Caco-2 (cell line): ENCODE measurements around the gene SPTLC2. TPM values are rescaled to one million over a fixed set of nuclear protein-coding genes. Genes with fewer than 3 reads are reported as not detected.

Source experiments
- BruUV-seq: library from RNA; stranded (reverse); fragments of 400-500 nt; replicated peaks from 2 replicates; lab custom pipeline; 2021; lab: Mats Ljungman, UMichigan
- CTCF ChIA-PET: fragments of 300-600 bp; sonication (Branson Sonifier 250); formaldehyde crosslinking; loops from one replicate; lab custom pipeline; 2022; ENCODE audit warnings: antibody characterized with exemption; lab: Charles Lee
- POLR2A ChIA-PET: fragments of 300-600 bp; sonication (Branson Sonifier 250); formaldehyde crosslinking; loops from one replicate; lab custom pipeline; 2022; ENCODE audit warnings: antibody characterized with exemption; lab: Charles Lee
- DNase-seq, 2 experiments: peaks; one replicate each; pipeline versions ENCODE4 v3.0.0 to v3.0.0-alpha.2; 2020 to 2022
- H3K27me3 ChIP-seq: replicated peaks from 2 replicates; pipeline ENCODE4 v1.6.0; 2011; ENCODE audit warnings: low read length; ENCODE audit not compliant: control insufficient read depth, insufficient read depth
- H3K36me3 ChIP-seq: 2 replicates; pipeline ENCODE4 v1.5.1; 2011; ENCODE audit warnings: low read length; ENCODE audit not compliant: control insufficient read depth, insufficient read depth
- H3K4me1 ChIP-seq: fragments of 250-450 bp; sonication (Bioruptor Pico); 2 replicates; pipeline ENCODE4 v1.5.1; 2020; ENCODE audit warnings: mild to moderate bottlenecking
- H3K4me3 ChIP-seq: 2 replicates; pipeline ENCODE4 v1.5.1; 2011; ENCODE audit warnings: low read depth, mild to moderate bottlenecking, control low read depth, low read length
- H3K9me3 ChIP-seq: fragments of 250-450 bp; sonication (Bioruptor Pico); 2 replicates; pipeline ENCODE4 v1.5.1; 2020; ENCODE audit warnings: mild to moderate bottlenecking, moderate library complexity
- H3K27ac Mint-ChIP-seq: one replicate; pipeline ENCODE4 v1.8.0; 2022; ENCODE audit warnings: mixed read lengths; ENCODE audit not compliant: unreplicated experiment
- H3K27me3 Mint-ChIP-seq: one replicate; pipeline ENCODE4 v1.8.0; 2022; ENCODE audit warnings: mixed read lengths; ENCODE audit not compliant: insufficient read depth, unreplicated experiment
- H3K36me3 Mint-ChIP-seq: one replicate; pipeline ENCODE4 v1.8.0; 2022; ENCODE audit warnings: mild to moderate bottlenecking, mixed read lengths; ENCODE audit not compliant: insufficient read depth, unreplicated experiment
- H3K4me1 Mint-ChIP-seq: one replicate; pipeline ENCODE4 v1.8.0; 2022; ENCODE audit warnings: low read depth, mixed read lengths; ENCODE audit not compliant: unreplicated experiment
- H3K4me3 Mint-ChIP-seq: one replicate; pipeline ENCODE4 v1.8.0; 2022; ENCODE audit warnings: mild to moderate bottlenecking, moderate library complexity, mixed read lengths; ENCODE audit not compliant: unreplicated experiment
- H3K9me3 Mint-ChIP-seq: one replicate; pipeline ENCODE4 v1.8.0; 2022; ENCODE audit warnings: mixed read lengths; ENCODE audit not compliant: unreplicated experiment
- intact Hi-C: fragments of 100-400 bp; cut with micrococcal nuclease; formaldehyde crosslinking; loops from one replicate; pipeline ENCODE4 v1.10.0; 2022; ENCODE audit not compliant: unreplicated experiment
- total RNA-seq: library from RNA; stranded (reverse); gene quantifications from 2 replicates; pipeline ENCODE4 v1.2.3, GENCODE V29; 2022
- TF ChIP-seq, protein P1 (sequence below), 2 experiments: fragments of 200-600 bp in 1 of 2; IDR thresholded peaks; 1 replicate in 1 of 2; 2 replicates in 1 of 2; pipeline versions ENCODE4 v1.5.1 to v1.8.0; 2011 to 2022; ENCODE audit warnings: antibody characterized with exemption in 1 of 2, control low read depth in 1 of 2, inconsistent platforms in 1 of 2, low read depth in 1 of 2, low read length in 1 of 2, mild to moderate bottlenecking in 1 of 2, moderate library complexity in 1 of 2; ENCODE audit not compliant: insufficient read depth in 1 of 2, severe bottlenecking in 1 of 2, unreplicated experiment in 1 of 2

The SPTLC2 gene
- total RNA-seq, 1 experiment from 2014 or later: 49.6 TPM

- CTCF ChIA-PET: no interaction called here
- POLR2A ChIA-PET: no interaction called here
- Histone ChIP-seq H3K9me3 (no peaks in the 10 kb centered on the region), H3K36me3 (no peaks in the 10 kb centered on the region), H3K4me1 (peaks cover 8% of the 10 kb centered on the region; the same call in 1 of the 2 replicates), H3K27me3 (no peaks in the 10 kb centered on the region), H3K4me3 (no peak overlapping the region)
- TF ChIP-seq, protein P1, sequence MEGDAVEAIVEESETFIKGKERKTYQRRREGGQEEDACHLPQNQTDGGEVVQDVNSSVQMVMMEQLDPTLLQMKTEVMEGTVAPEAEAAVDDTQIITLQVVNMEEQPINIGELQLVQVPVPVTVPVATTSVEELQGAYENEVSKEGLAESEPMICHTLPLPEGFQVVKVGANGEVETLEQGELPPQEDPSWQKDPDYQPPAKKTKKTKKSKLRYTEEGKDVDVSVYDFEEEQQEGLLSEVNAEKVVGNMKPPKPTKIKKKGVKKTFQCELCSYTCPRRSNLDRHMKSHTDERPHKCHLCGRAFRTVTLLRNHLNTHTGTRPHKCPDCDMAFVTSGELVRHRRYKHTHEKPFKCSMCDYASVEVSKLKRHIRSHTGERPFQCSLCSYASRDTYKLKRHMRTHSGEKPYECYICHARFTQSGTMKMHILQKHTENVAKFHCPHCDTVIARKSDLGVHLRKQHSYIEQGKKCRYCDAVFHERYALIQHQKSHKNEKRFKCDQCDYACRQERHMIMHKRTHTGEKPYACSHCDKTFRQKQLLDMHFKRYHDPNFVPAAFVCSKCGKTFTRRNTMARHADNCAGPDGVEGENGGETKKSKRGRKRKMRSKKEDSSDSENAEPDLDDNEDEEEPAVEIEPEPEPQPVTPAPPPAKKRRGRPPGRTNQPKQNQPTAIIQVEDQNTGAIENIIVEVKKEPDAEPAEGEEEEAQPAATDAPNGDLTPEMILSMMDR (IDR thresholded peaks at IDR 0.05; ENCODE audit: insufficient read depth in 1 of 2, low read depth in 1 of 2, low read length in 1 of 2, severe bottlenecking in 1 of 2, unreplicated experiment in 1 of 2): no peak
- H3K4me3 Mint-ChIP-seq: no peak overlapping the region
- H3K9me3 Mint-ChIP-seq: no peaks in the 10 kb centered on the region
- no peak overlapping the region for H3K27ac Mint-ChIP-seq
- H3K36me3 Mint-ChIP-seq: peaks cover 21% of the 10 kb centered on the region
- intact Hi-C loops: no loop called here
- H3K4me1 Mint-ChIP-seq: peaks cover 7% of the 10 kb centered on the region
- H3K27me3 Mint-ChIP-seq: no peaks in the 10 kb centered on the region
- no TSS peak for BruUV-seq
- DNase-seq: no peak
Observed at GRCh38 chr14:77573964-77574363, 42.5 kb downstream of the SPTLC2 start.

DNA sequence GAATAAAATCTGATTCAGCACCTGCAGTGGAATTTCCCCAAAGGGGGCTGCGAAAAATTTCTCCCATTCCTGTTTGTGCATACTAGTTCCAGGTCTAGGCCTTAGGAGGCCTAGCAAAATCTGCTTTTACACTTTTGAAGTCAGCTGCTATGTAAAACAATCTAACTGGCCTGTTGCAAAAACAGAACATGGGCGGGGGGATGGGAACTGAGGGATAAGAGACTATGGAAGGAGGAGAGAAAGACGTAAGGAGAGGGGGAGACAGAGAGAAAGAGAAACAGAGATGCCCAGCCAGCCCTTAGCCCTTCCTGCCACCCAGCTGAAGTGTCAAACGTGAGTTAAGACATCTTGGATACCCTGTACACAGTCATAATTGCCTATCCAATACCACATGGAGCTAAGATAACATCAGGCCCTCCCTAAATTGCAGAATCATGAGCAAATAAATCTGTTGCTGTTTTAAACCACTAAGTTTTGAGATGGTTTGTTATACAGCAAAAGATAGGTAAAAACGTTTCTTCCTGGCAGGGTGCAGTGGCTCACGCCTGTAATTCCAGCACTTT lies 45.6 kb downstream of the SPTLC2 start:
- CTCF ChIA-PET: no interaction called here

GRCh38 chr14:77565994-77566305 lies 50.5 kb downstream of the SPTLC2 start:
- Mint-ChIP-seq H3K36me3 (peaks cover 33% of the 10 kb centered on the region), H3K27me3 (no peaks in the 10 kb centered on the region), H3K4me3 (no peak overlapping the region), H3K4me1 (peaks cover 6% of the 10 kb centered on the region), H3K9me3 (no peaks in the 10 kb centered on the region), H3K27ac (no peak overlapping the region)
- TF ChIP-seq, protein P1 (IDR thresholded peaks at IDR 0.05; ENCODE audit: insufficient read depth in 1 of 2, low read depth in 1 of 2, low read length in 1 of 2, severe bottlenecking in 1 of 2, unreplicated experiment in 1 of 2): no peak
- Histone ChIP-seq H3K4me3 (no peak overlapping the region), H3K4me1 (0 out of 2 replicates have a peak, but pooled peaks cover 3% of the 10 kb centered on the region), H3K9me3 (no peaks in the 10 kb centered on the region), H3K36me3 (no peaks in the 10 kb centered on the region), H3K27me3 (no peaks in the 10 kb centered on the region)
- DNase-seq: no peak
- ChIA-PET CTCF (no interaction called here), POLR2A (interaction anchor here (0.6 kb wide), 1 partner anchor 8 kb away, joined by 5 read pairs; no protein-coding TSS in a partner anchor)
- intact Hi-C loops: no loop called here
- no TSS peak for BruUV-seq

More for the DNA sequence above, 45.6 kb downstream of the SPTLC2 start:
- TF ChIP-seq, protein P1 (IDR thresholded peaks at IDR 0.05; ENCODE audit: insufficient read depth in 1 of 2, low read depth in 1 of 2, low read length in 1 of 2, severe bottlenecking in 1 of 2, unreplicated experiment in 1 of 2): no peak
- Histone ChIP-seq H3K4me3 (no peak overlapping the region), H3K4me1 (0 out of 2 replicates have a peak, but pooled peaks cover 3% of the 10 kb centered on the region), H3K9me3 (no peaks in the 10 kb centered on the region), H3K27me3 (no peaks in the 10 kb centered on the region), H3K36me3 (no peaks in the 10 kb centered on the region)
- POLR2A ChIA-PET: interaction anchor here (0.6 kb wide), 1 partner anchor 341 kb away, joined by 5 read pairs; no protein-coding TSS in a partner anchor
- H3K4me1 Mint-ChIP-seq: peaks cover 7% of the 10 kb centered on the region
- H3K4me3 Mint-ChIP-seq: no peak overlapping the region
- H3K36me3 Mint-ChIP-seq: peaks cover 34% of the 10 kb centered on the region
- H3K27ac Mint-ChIP-seq: no peak overlapping the region
- H3K9me3 Mint-ChIP-seq: no peaks in the 10 kb centered on the region
- BruUV-seq: no TSS peak
- DNase-seq: no peak
- intact Hi-C loops: no loop called here
- H3K27me3 Mint-ChIP-seq: no peaks in the 10 kb centered on the region
